ENCODE measurements around the gene NAV2. TPM values are rescaled to one million over a fixed set of nuclear protein-coding genes. Genes with fewer than 3 reads are reported as not detected.

NAV2 gene
- polyA plus RNA-seq, 1 donor, result 8.1 TPM

- H3K27me3 ChIP-seq (ENCODE audit: control insufficient read depth, insufficient read depth, low read length), result no peaks in the 10 kb centered on the region
- no peak for DNase-seq
- peaks cover 25% of the 10 kb centered on the region for H3K36me3 ChIP-seq (ENCODE audit: control insufficient read depth, insufficient read depth, low read length)
- no CpG with 5 or more reads among the region's 2 CpGs for WGBS (ENCODE audit: insufficient coverage, low lambda C conversion rate)
- H3K4me3 ChIP-seq (ENCODE audit: low read length), result no peak overlapping the region
- H3K27ac ChIP-seq (ENCODE audit: low read length), result no peak overlapping the region
- H3K4me1 ChIP-seq (ENCODE audit: control insufficient read depth, insufficient read depth, low read length), result no peaks in the 10 kb centered on the region
- no peaks in the 10 kb centered on the region for H3K9me3 ChIP-seq (ENCODE audit: control insufficient read depth, low read depth, low read length)
Measured at GRCh38 chr11:20049231-20049630, 336.6 kb downstream of the NAV2 start.

- no peak overlapping the region for H3K27ac ChIP-seq (ENCODE audit: low read length)
- H3K36me3 ChIP-seq (ENCODE audit: control insufficient read depth, insufficient read depth, low read length), result peaks cover 25% of the 10 kb centered on the region
- WGBS (ENCODE audit: insufficient coverage, low lambda C conversion rate), result no CpG with 5 or more reads among the region's 4 CpGs
Measured at GRCh38 chr11:20050048-20050447, 337.4 kb downstream of the NAV2 start.

DNA sequence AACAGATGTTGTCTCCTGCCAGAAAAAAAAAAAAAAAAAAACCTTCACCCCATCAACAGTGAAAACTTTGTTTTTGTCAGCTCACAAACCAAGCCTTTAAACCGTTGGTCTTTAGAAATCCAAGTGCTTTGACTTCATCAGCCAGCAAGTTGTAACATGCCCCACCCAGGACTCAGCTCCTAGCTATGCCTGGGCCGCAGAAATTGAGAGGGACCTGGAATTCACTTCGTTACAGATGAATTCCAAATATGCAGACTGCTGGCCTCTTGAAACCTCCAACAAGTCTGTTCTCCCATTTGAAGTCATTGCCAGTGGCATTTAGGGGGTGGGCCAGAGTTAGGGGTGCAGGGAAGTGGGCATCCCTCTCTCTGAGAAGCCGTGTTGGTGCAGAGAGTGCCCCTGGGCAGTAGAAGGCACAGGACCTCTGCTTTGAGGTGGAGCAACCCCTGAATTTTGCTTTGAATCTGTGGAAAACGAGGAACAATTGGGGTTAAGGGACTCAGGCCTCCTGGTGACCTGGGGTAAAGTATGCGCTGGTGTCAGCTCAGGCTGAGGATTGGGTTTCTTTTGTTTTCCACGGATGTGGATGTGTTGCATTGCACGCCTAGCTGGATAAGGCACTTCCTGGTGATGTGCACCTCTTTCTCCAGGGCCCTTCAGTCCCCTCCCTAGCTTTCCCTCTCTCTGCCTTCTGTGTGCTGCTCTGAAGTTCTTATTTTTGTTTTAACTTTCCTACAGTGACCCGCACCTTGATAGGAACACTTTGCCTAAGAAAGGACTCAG, 338.1 kb downstream of the NAV2 start:
- Histone ChIP-seq H3K27me3 (ENCODE audit: control insufficient read depth, insufficient read depth, low read length) (no peaks in the 10 kb centered on the region), H3K36me3 (ENCODE audit: control insufficient read depth, insufficient read depth, low read length) (peaks cover 26% of the 10 kb centered on the region), H3K4me1 (ENCODE audit: control insufficient read depth, insufficient read depth, low read length) (peaks cover 2% of the 10 kb centered on the region), H3K27ac (ENCODE audit: low read length) (no peak overlapping the region), H3K9me3 (ENCODE audit: control insufficient read depth, low read depth, low read length) (no peaks in the 10 kb centered on the region), H3K4me3 (ENCODE audit: low read length) (no peak overlapping the region)
- WGBS (ENCODE audit: insufficient coverage, low lambda C conversion rate), result no CpG with 5 or more reads among the region's 9 CpGs
- DNase-seq, result no peak

More at GRCh38 chr11:20050048-20050447, 337.4 kb downstream of the NAV2 start:
- DNase-seq, result no peak
- Histone ChIP-seq H3K9me3 (ENCODE audit: control insufficient read depth, low read depth, low read length) (no peaks in the 10 kb centered on the region), H3K27me3 (ENCODE audit: control insufficient read depth, insufficient read depth, low read length) (no peaks in the 10 kb centered on the region), H3K4me1 (ENCODE audit: control insufficient read depth, insufficient read depth, low read length) (no peaks in the 10 kb centered on the region), H3K4me3 (ENCODE audit: low read length) (no peak overlapping the region)

- H3K4me3 ChIP-seq (ENCODE audit: low read length), result no peak overlapping the region
- H3K27ac ChIP-seq (ENCODE audit: low read length), result no peak overlapping the region
- peaks cover 27% of the 10 kb centered on the region for H3K36me3 ChIP-seq (ENCODE audit: control insufficient read depth, insufficient read depth, low read length)
- no peak for DNase-seq
- peaks cover 9% of the 10 kb centered on the region for H3K4me1 ChIP-seq (ENCODE audit: control insufficient read depth, insufficient read depth, low read length)
- 100% methylated on average over 1 of the region's 5 CpGs for WGBS (ENCODE audit: insufficient coverage, low lambda C conversion rate)
- no peaks in the 10 kb centered on the region for H3K27me3 ChIP-seq (ENCODE audit: control insufficient read depth, insufficient read depth, low read length)
- H3K9me3 ChIP-seq (ENCODE audit: control insufficient read depth, low read depth, low read length), result no peaks in the 10 kb centered on the region
Measured at GRCh38 chr11:20051469-20052399, 339.1 kb downstream of the NAV2 start.

GRCh38 chr11:20053572-20053971, 340.9 kb downstream of the NAV2 start:
- H3K4me1 ChIP-seq (ENCODE audit: control insufficient read depth, insufficient read depth, low read length), result peaks cover 18% of the 10 kb centered on the region
- H3K27me3 ChIP-seq (ENCODE audit: control insufficient read depth, insufficient read depth, low read length), result no peaks in the 10 kb centered on the region
- H3K27ac ChIP-seq (ENCODE audit: low read length), result no peak overlapping the region
- peaks cover 25% of the 10 kb centered on the region for H3K36me3 ChIP-seq (ENCODE audit: control insufficient read depth, insufficient read depth, low read length)
- 78% methylated on average over 2 of the region's 4 CpGs for WGBS (ENCODE audit: insufficient coverage, low lambda C conversion rate)
- no peak overlapping the region for H3K4me3 ChIP-seq (ENCODE audit: low read length)
- DNase-seq, result no peak
- H3K9me3 ChIP-seq (ENCODE audit: control insufficient read depth, low read depth, low read length), result no peaks in the 10 kb centered on the region

DNA sequence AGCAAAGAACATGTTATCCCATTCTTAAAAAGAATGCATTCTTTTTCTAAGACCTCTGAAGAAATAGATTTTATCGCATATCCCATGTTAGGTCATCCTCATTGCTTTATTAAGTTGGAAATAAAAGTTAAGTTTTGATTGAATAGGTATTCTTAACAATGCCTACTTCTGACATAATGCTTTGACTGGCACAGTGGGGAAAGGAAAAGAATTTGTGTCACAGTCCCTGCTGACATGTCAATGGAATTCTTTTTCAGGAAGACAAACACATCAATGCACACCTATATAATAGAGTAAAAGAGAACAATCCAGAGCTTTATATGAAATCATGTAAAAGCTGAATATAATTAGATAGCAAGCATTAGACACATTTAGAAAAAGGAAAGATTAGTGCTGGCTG, 341.9 kb downstream of the NAV2 start:
- peaks cover 21% of the 10 kb centered on the region for H3K36me3 ChIP-seq (ENCODE audit: control insufficient read depth, insufficient read depth, low read length)
- H3K9me3 ChIP-seq (ENCODE audit: control insufficient read depth, low read depth, low read length), result no peaks in the 10 kb centered on the region

DNA sequence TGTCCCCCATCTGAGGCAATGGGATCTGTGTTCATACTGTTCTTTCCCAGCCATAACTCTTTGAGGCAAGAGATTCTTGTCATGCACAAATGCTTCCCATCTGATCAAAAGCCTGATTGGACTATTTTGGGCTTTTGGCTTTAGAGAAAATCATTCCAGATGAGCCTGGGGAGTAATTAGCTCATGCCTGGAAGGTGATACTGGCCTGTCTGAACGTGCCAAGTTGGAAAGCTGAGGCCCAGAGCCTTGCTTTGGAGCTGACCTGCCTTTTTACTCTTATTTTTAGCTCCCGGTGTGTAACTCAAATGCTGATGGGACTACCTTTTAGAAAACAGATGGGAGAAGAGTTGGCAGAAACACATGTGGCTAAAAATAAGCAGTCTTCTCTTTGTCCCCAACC, 342.7 kb downstream of the NAV2 start:
- no peak for DNase-seq
- no CpG with 5 or more reads among the region's 2 CpGs for WGBS (ENCODE audit: insufficient coverage, low lambda C conversion rate)
- peaks cover 15% of the 10 kb centered on the region for H3K36me3 ChIP-seq (ENCODE audit: control insufficient read depth, insufficient read depth, low read length)
- no peaks in the 10 kb centered on the region for H3K27me3 ChIP-seq (ENCODE audit: control insufficient read depth, insufficient read depth, low read length)
- H3K27ac ChIP-seq (ENCODE audit: low read length), result no peak overlapping the region
- H3K4me1 ChIP-seq (ENCODE audit: control insufficient read depth, insufficient read depth, low read length), result peaks cover 22% of the 10 kb centered on the region
- H3K9me3 ChIP-seq (ENCODE audit: control insufficient read depth, low read depth, low read length), result no peaks in the 10 kb centered on the region
- H3K4me3 ChIP-seq (ENCODE audit: low read length), result no peak overlapping the region

More for the DNA sequence above, 341.9 kb downstream of the NAV2 start:
- Histone ChIP-seq H3K27me3 (ENCODE audit: control insufficient read depth, insufficient read depth, low read length) (no peaks in the 10 kb centered on the region), H3K4me1 (ENCODE audit: control insufficient read depth, insufficient read depth, low read length) (peaks cover 18% of the 10 kb centered on the region), H3K27ac (ENCODE audit: low read length) (no peak overlapping the region), H3K4me3 (ENCODE audit: low read length) (no peak overlapping the region)
- DNase-seq, result no peak
- 100% methylated on average over 1 of the region's 1 CpG for WGBS (ENCODE audit: insufficient coverage, low lambda C conversion rate)

DNA sequence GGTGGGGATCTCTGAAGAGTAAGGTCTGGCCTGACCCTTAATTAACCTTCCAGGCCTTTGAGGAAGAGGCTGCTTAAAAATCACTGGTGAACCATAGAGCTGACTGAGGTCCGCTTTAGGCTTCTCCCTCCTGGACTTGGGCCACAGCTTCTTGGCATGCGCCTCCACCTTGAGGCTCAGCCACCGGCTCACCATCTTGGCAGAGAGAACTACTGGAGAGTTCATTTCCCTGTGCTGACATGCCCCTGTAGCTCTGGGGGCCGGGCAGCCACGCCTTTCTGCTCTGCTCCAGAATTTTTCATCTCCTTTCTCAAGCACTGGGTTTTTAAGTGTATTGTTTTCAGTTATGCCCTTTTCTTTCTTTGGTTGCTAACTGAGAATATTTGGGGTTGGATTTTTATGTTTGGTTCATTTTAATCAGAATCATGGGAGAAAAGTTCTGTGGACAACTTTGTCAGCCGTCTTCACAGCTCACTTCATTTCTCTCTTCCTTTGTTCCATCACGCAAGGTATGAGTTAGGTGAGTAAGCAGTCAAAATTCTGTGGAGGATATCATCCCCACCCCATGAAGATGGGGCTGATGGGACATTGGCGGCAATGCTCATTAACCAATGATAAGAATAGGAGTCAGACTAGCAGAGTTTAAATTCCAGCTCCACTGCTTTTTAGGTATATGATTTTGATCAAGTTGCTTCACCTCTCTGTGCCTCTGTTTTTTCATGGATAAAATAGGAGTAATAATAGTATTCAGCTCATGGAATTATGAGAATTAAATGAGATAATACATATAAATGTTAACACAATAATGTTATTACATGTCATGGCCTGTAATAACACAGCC, 343.7 kb downstream of the NAV2 start:
- no peak overlapping the region for H3K4me3 ChIP-seq (ENCODE audit: low read length)
- no peaks in the 10 kb centered on the region for H3K27me3 ChIP-seq (ENCODE audit: control insufficient read depth, insufficient read depth, low read length)
- peaks cover 22% of the 10 kb centered on the region for H3K4me1 ChIP-seq (ENCODE audit: control insufficient read depth, insufficient read depth, low read length)
- DNase-seq, result no peak
- H3K9me3 ChIP-seq (ENCODE audit: control insufficient read depth, low read depth, low read length), result no peaks in the 10 kb centered on the region
- H3K27ac ChIP-seq (ENCODE audit: low read length), result peak overlapping the region; percentile 71
- peaks cover 10% of the 10 kb centered on the region for H3K36me3 ChIP-seq (ENCODE audit: control insufficient read depth, insufficient read depth, low read length)
- WGBS (ENCODE audit: insufficient coverage, low lambda C conversion rate), result no CpG with 5 or more reads among the region's 8 CpGs

- H3K27ac ChIP-seq (ENCODE audit: low read length), result peak overlapping the region; percentile 71
- H3K27me3 ChIP-seq (ENCODE audit: control insufficient read depth, insufficient read depth, low read length), result no peaks in the 10 kb centered on the region
- DNase-seq, result peak; percentile 35 to 80
- H3K4me3 ChIP-seq (ENCODE audit: low read length), result no peak overlapping the region
- no peaks in the 10 kb centered on the region for H3K9me3 ChIP-seq (ENCODE audit: control insufficient read depth, low read depth, low read length)
- peaks cover 10% of the 10 kb centered on the region for H3K36me3 ChIP-seq (ENCODE audit: control insufficient read depth, insufficient read depth, low read length)
- peaks cover 22% of the 10 kb centered on the region for H3K4me1 ChIP-seq (ENCODE audit: control insufficient read depth, insufficient read depth, low read length)
- WGBS (ENCODE audit: insufficient coverage, low lambda C conversion rate), result 40% methylated on average over 1 of the region's 8 CpGs
Measured at GRCh38 chr11:20056950-20057943, 344.6 kb downstream of the NAV2 start.
